ENCODE results near the gene ABR.

GRCh38 chr17:1186214-1186820 lies 6.5 kb upstream of the ABR start:
- TF ChIP-seq CTCF (IDR thresholded peaks at IDR 0.05) (no peak), SIN3A (IDR thresholded peaks at IDR 0.05; ENCODE audit: borderline replicate concordance, insufficient read depth, low read depth, low read length) (no peak), POLR2AphosphoS5 (IDR thresholded peaks at IDR 0.05; ENCODE audit: low read depth, low read length) (no peak), REST (IDR thresholded peaks at IDR 0.05; ENCODE audit: insufficient read depth in 1 of 2, low read depth in 2 of 2, low read length in 1 of 2) (no peak)
